Calu3 (cell line): ENCODE measurements around the gene PARP12. TPM values are rescaled to one million over a fixed set of nuclear protein-coding genes. Genes with fewer than 3 reads are reported as not detected.

ENCODE experiments used
- BruUV-seq: library from RNA; stranded (reverse); fragments of 400-500 nt; replicated peaks from 2 replicates; lab custom pipeline; 2021; lab: Mats Ljungman, UMichigan
- CTCF ChIA-PET: fragments of 300-600 bp; sonication (Branson Sonifier 250); formaldehyde crosslinking; loops from one replicate; lab custom pipeline; 2022; ENCODE audit warnings: antibody characterized with exemption; lab: Charles Lee
- DNase-seq: peaks from one replicate; pipeline ENCODE4 v3.0.0; 2022
- H3K27ac Mint-ChIP-seq: one replicate; pipeline ENCODE4 v1.8.0; 2022; ENCODE audit warnings: mixed read lengths; ENCODE audit not compliant: unreplicated experiment
- H3K27me3 Mint-ChIP-seq: one replicate; pipeline ENCODE4 v1.8.0; 2022; ENCODE audit warnings: mixed read lengths; ENCODE audit not compliant: unreplicated experiment
- H3K36me3 Mint-ChIP-seq: one replicate; pipeline ENCODE4 v1.8.0; 2022; ENCODE audit warnings: mild to moderate bottlenecking, moderate library complexity, mixed read lengths; ENCODE audit not compliant: insufficient read depth, unreplicated experiment
- H3K4me1 Mint-ChIP-seq: one replicate; pipeline ENCODE4 v1.8.0; 2022; ENCODE audit warnings: mild to moderate bottlenecking, low read depth, mixed read lengths; ENCODE audit not compliant: unreplicated experiment
- H3K4me3 Mint-ChIP-seq: one replicate; pipeline ENCODE4 v1.8.0; 2022; ENCODE audit warnings: mild to moderate bottlenecking, low read depth, moderate library complexity, mixed read lengths; ENCODE audit not compliant: unreplicated experiment
- H3K9me3 Mint-ChIP-seq: one replicate; pipeline ENCODE4 v1.8.0; 2022; ENCODE audit warnings: low read depth, mixed read lengths; ENCODE audit not compliant: unreplicated experiment
- intact Hi-C: fragments of 100-400 bp; cut with micrococcal nuclease; formaldehyde crosslinking; loops from one replicate; pipeline ENCODE4 v1.10.0; 2022; ENCODE audit not compliant: unreplicated experiment
- total RNA-seq: library from RNA; stranded (reverse); gene quantifications from 2 replicates; pipeline ENCODE4 v1.2.3, GENCODE V29; 2022
- TF ChIP-seq, protein P1 (sequence below): fragments of 200-600 bp; IDR thresholded peaks from one replicate; pipeline ENCODE4 v1.8.0; 2022; ENCODE audit warnings: antibody characterized with exemption; ENCODE audit not compliant: unreplicated experiment

PARP12 gene
- total RNA-seq, 1 experiment from 2014 or later = 66.6 TPM

DNA sequence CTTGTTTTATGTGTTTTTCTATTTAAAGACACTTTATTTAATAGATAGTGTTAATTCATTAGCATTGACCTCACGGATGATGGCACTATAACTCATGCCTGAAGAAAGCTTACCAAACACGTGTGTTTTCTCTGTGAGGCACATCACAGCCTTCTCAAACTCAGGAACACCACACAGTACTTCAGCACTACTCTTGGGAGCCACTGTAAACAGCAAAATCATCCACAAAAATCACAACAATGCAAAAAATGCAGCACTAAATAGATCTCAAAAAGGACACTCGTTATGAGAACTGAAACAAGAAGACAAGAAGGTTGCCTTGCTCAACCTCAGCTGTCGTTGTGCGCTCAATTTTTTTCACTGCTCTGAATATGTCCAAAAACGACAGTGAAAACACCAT, 12.0 kb upstream of the PARP12 start:
- intact Hi-C loops = no loop called here
- no peak overlapping the region for H3K4me3 Mint-ChIP-seq
- TF ChIP-seq, protein P1, sequence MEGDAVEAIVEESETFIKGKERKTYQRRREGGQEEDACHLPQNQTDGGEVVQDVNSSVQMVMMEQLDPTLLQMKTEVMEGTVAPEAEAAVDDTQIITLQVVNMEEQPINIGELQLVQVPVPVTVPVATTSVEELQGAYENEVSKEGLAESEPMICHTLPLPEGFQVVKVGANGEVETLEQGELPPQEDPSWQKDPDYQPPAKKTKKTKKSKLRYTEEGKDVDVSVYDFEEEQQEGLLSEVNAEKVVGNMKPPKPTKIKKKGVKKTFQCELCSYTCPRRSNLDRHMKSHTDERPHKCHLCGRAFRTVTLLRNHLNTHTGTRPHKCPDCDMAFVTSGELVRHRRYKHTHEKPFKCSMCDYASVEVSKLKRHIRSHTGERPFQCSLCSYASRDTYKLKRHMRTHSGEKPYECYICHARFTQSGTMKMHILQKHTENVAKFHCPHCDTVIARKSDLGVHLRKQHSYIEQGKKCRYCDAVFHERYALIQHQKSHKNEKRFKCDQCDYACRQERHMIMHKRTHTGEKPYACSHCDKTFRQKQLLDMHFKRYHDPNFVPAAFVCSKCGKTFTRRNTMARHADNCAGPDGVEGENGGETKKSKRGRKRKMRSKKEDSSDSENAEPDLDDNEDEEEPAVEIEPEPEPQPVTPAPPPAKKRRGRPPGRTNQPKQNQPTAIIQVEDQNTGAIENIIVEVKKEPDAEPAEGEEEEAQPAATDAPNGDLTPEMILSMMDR = no peak
- CTCF ChIA-PET = no interaction called here
- no peaks in the 10 kb centered on the region for H3K4me1 Mint-ChIP-seq
- no peak overlapping the region for H3K27ac Mint-ChIP-seq
- no peaks in the 10 kb centered on the region for H3K9me3 Mint-ChIP-seq
- no TSS peak for BruUV-seq
- peaks cover 29% of the 10 kb centered on the region for H3K27me3 Mint-ChIP-seq
- H3K36me3 Mint-ChIP-seq = no peaks in the 10 kb centered on the region
- DNase-seq = no peak

DNA sequence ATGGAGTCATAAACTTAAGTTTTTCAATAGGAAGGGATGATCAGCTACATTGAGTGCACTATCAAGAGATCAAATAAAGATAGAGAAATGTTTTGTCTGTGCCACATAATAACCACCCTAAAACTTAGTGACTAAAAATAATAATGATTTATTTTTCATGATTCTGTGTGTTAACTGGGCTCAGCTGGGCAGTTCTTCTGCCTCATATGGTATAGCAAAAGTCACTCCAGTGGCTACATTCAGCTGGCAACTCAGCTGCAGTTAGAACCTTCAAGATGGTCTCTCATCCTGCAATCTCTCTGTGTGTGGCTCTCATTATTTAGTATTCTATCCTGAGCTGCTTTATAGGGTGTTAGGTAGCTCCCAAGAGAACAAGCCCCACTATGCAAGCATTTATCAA, 7.8 kb upstream of the PARP12 start:
- H3K4me1 Mint-ChIP-seq = no peaks in the 10 kb centered on the region
- BruUV-seq = no TSS peak
- no peak overlapping the region for H3K4me3 Mint-ChIP-seq
- peaks cover 30% of the 10 kb centered on the region for H3K27me3 Mint-ChIP-seq
- intact Hi-C loops = no loop called here
- no peaks in the 10 kb centered on the region for H3K36me3 Mint-ChIP-seq
- CTCF ChIA-PET = no interaction called here
- no peak overlapping the region for H3K27ac Mint-ChIP-seq
- peaks cover 18% of the 10 kb centered on the region for H3K9me3 Mint-ChIP-seq
- no peak for DNase-seq
- TF ChIP-seq, protein P1 = no peak

DNA sequence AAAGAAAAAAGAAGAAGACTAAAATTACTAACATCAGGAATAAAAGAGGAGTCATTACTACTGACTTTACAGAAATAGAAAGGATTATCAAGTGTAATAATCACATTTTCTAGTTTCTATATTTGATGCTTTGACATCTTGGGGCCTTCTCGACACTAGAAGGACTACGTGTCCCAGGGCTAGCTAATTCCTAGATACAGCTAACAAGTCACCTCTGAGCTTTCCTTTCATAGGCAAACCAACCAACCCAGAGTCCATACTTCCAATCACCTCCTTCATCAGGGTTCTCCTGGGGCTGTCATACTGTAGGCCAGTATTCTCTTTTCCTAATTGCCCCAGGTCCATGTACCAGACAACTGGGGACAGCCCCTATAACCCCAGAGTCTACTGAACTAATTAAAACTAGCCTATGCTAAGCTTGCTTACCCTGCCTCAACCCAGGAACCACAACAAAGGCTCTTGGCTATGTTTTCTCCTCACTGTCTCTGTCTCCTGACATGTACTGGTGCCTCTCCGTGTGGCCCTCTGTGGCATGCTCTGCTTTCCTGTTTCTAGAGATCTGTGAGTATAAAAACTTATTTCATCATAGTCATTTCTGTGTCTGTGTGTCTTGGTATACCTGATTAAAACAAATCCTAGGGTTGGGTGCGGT, 6.7 kb upstream of the PARP12 start:
- intact Hi-C loops = no loop called here
- Mint-ChIP-seq H3K27ac (no peak overlapping the region), H3K27me3 (peaks cover 24% of the 10 kb centered on the region), H3K4me3 (no peak overlapping the region), H3K4me1 (no peaks in the 10 kb centered on the region), H3K9me3 (peaks cover 18% of the 10 kb centered on the region), H3K36me3 (no peaks in the 10 kb centered on the region)
- TF ChIP-seq, protein P1 = no peak
- no TSS peak for BruUV-seq
- CTCF ChIA-PET = no interaction called here
- DNase-seq = no peak

DNA sequence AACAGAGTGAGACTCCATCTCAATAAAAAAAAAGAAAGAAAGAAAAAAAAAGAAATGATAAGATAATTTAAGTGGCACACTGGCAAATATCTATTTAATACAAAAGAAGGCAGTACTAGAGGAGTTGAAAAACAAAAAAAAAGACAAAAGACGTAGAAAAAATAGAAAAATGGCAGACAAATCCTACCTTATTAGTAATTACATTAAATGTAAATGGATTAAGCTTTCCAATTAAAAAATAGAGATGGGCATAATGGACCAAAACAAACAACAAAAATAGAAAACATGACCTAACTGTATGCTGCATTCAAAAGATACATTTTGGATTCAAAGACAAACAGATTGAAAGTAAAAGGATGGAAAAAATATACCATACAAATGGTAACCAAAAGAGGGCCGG, 5.3 kb upstream of the PARP12 start:
- H3K9me3 Mint-ChIP-seq = peaks cover 18% of the 10 kb centered on the region
- no TSS peak for BruUV-seq
- TF ChIP-seq, protein P1 = no peak
- H3K4me3 Mint-ChIP-seq = no peak overlapping the region
- H3K27ac Mint-ChIP-seq = no peak overlapping the region
- intact Hi-C loops = no loop called here
- H3K36me3 Mint-ChIP-seq = peaks cover 5% of the 10 kb centered on the region
- DNase-seq = no peak
- H3K4me1 Mint-ChIP-seq = no peaks in the 10 kb centered on the region
- CTCF ChIA-PET = no interaction called here
- peaks cover 14% of the 10 kb centered on the region for H3K27me3 Mint-ChIP-seq
